Activated naive CD4-positive, alpha-beta T cell treated with anti-CD3 and anti-CD28 coated beads for 36 hours (primary cell): ENCODE results near the gene KIF11. TPM values are rescaled to one million over a fixed set of nuclear protein-coding genes. Genes with fewer than 3 reads are reported as not detected.

Source experiments
- CTCF ChIA-PET: fragments of 350-600 bp; sonication (Branson Sonifier 250); formaldehyde crosslinking; loops from one replicate; lab custom pipeline; 2021; ENCODE audit warnings: antibody characterized with exemption; lab: Charles Lee
- DNase-seq: peaks from one replicate; pipeline ENCODE4 v3.0.0-alpha.2; 2020
- H3K27ac Mint-ChIP-seq: one replicate; pipeline ENCODE4 v1.8.0; 2021; ENCODE audit warnings: mild to moderate bottlenecking, mixed read lengths
- H3K27me3 Mint-ChIP-seq: one replicate; pipeline ENCODE4 v1.8.0; 2021; ENCODE audit warnings: low read depth, mixed read lengths
- H3K36me3 Mint-ChIP-seq: one replicate; pipeline ENCODE4 v1.8.0; 2021; ENCODE audit warnings: low read depth, mixed read lengths
- H3K4me1 Mint-ChIP-seq: one replicate; pipeline ENCODE4 v1.8.0; 2021; ENCODE audit warnings: low read depth, mixed read lengths
- H3K4me3 Mint-ChIP-seq: one replicate; pipeline ENCODE4 v1.8.0; 2021; ENCODE audit warnings: mild to moderate bottlenecking, moderate library complexity, mixed read lengths
- H3K9me3 Mint-ChIP-seq: one replicate; pipeline ENCODE4 v1.8.0; 2021; ENCODE audit warnings: mixed read lengths
- intact Hi-C: fragments of 100-400 bp; cut with micrococcal nuclease; formaldehyde crosslinking; loops from one replicate; pipeline ENCODE4 v1.15.1; 2023
- total RNA-seq, 2 experiments: library from RNA; stranded (reverse); gene quantifications; one replicate each; pipeline ENCODE4 v1.2.3, GENCODE V29; 2021

KIF11 gene
- total RNA-seq, 2 experiments from 2014 or later = 43.2 to 43.4 TPM

GRCh38 chr10:92593619-92594588 is 974 bp downstream of the KIF11 start:
- intact Hi-C loops = loop anchor here (1.0 to 5.0 kb wide), 10 partner anchors 48 to 1372 kb away; partner anchors contain the start of genes BTAF1, EXOC6, FRA10AC1 and HECTD2
- peak overlapping the region; percentile 99 for H3K27ac Mint-ChIP-seq
- peaks cover 23% of the 10 kb centered on the region for H3K4me1 Mint-ChIP-seq
- no peaks in the 10 kb centered on the region for H3K27me3 Mint-ChIP-seq
- CTCF ChIA-PET = no interaction called here
- peaks cover 15% of the 10 kb centered on the region for H3K36me3 Mint-ChIP-seq
- H3K4me3 Mint-ChIP-seq = peak overlapping the region; percentile 95
- no peak for DNase-seq
- H3K9me3 Mint-ChIP-seq = no peaks in the 10 kb centered on the region

- Mint-ChIP-seq H3K27ac (no peak overlapping the region), H3K4me1 (peaks cover 21% of the 10 kb centered on the region), H3K4me3 (peak overlapping the region; percentile 4), H3K9me3 (no peaks in the 10 kb centered on the region), H3K27me3 (no peaks in the 10 kb centered on the region), H3K36me3 (peaks cover 15% of the 10 kb centered on the region)
- intact Hi-C loops = no loop called here
- no peak for DNase-seq
- CTCF ChIA-PET = no interaction called here
These were observed 2.6 kb downstream of the KIF11 start for GRCh38 chr10:92595505-92595904.

GRCh38 chr10:92598321-92598720 is 5.4 kb downstream of the KIF11 start:
- intact Hi-C loops = no loop called here
- CTCF ChIA-PET = no interaction called here
- no peak for DNase-seq
- Mint-ChIP-seq H3K9me3 (no peaks in the 10 kb centered on the region), H3K4me1 (peaks cover 24% of the 10 kb centered on the region), H3K36me3 (peaks cover 18% of the 10 kb centered on the region), H3K27me3 (peaks cover 6% of the 10 kb centered on the region), H3K27ac (no peak overlapping the region), H3K4me3 (no peak overlapping the region)

GRCh38 chr10:92604841-92605240 is 11.9 kb downstream of the KIF11 start:
- Mint-ChIP-seq H3K4me1 (peaks cover 15% of the 10 kb centered on the region), H3K27me3 (peaks cover 6% of the 10 kb centered on the region)

GRCh38 chr10:92615515-92615914 is 22.6 kb downstream of the KIF11 start:
- DNase-seq = no peak
- H3K27me3 Mint-ChIP-seq = no peaks in the 10 kb centered on the region
- no peaks in the 10 kb centered on the region for H3K9me3 Mint-ChIP-seq
- no peak overlapping the region for H3K4me3 Mint-ChIP-seq
- no peak overlapping the region for H3K27ac Mint-ChIP-seq
- peaks cover 48% of the 10 kb centered on the region for H3K36me3 Mint-ChIP-seq
- H3K4me1 Mint-ChIP-seq = no peaks in the 10 kb centered on the region
- CTCF ChIA-PET = interaction anchor here (0.9 kb wide), 1 partner anchor 98 kb away, joined by 3 read pairs; no protein-coding TSS in a partner anchor
- intact Hi-C loops = no loop called here

More at GRCh38 chr10:92604841-92605240, 11.9 kb downstream of the KIF11 start:
- H3K27ac Mint-ChIP-seq = no peak overlapping the region
- no peaks in the 10 kb centered on the region for H3K9me3 Mint-ChIP-seq
- no peak for DNase-seq
- H3K4me3 Mint-ChIP-seq = no peak overlapping the region
- CTCF ChIA-PET = no interaction called here
- intact Hi-C loops = no loop called here
- peaks cover 40% of the 10 kb centered on the region for H3K36me3 Mint-ChIP-seq

GRCh38 chr10:92619368-92619767 is 26.4 kb downstream of the KIF11 start:
- CTCF ChIA-PET = no interaction called here
- H3K4me1 Mint-ChIP-seq = no peaks in the 10 kb centered on the region
- peaks cover 2% of the 10 kb centered on the region for H3K9me3 Mint-ChIP-seq
- no peak overlapping the region for H3K27ac Mint-ChIP-seq
- no peak for DNase-seq
- H3K36me3 Mint-ChIP-seq = peaks cover 56% of the 10 kb centered on the region
- no peaks in the 10 kb centered on the region for H3K27me3 Mint-ChIP-seq
- intact Hi-C loops = no loop called here
- H3K4me3 Mint-ChIP-seq = no peak overlapping the region

- H3K27me3 Mint-ChIP-seq = no peaks in the 10 kb centered on the region
- no peak for DNase-seq
- peaks cover 2% of the 10 kb centered on the region for H3K9me3 Mint-ChIP-seq
- CTCF ChIA-PET = no interaction called here
- H3K4me3 Mint-ChIP-seq = no peak overlapping the region
- peaks cover 56% of the 10 kb centered on the region for H3K36me3 Mint-ChIP-seq
- intact Hi-C loops = no loop called here
- H3K27ac Mint-ChIP-seq = no peak overlapping the region
- no peaks in the 10 kb centered on the region for H3K4me1 Mint-ChIP-seq
These were observed 35.0 kb downstream of the KIF11 start for GRCh38 chr10:92627845-92628480.

GRCh38 chr10:92629945-92630344 is 37.0 kb downstream of the KIF11 start:
- no peaks in the 10 kb centered on the region for H3K9me3 Mint-ChIP-seq
- CTCF ChIA-PET = no interaction called here
- H3K4me3 Mint-ChIP-seq = no peak overlapping the region
- H3K27me3 Mint-ChIP-seq = no peaks in the 10 kb centered on the region
- no peak for DNase-seq
- peaks cover 51% of the 10 kb centered on the region for H3K36me3 Mint-ChIP-seq
- intact Hi-C loops = no loop called here
- H3K4me1 Mint-ChIP-seq = no peaks in the 10 kb centered on the region
- H3K27ac Mint-ChIP-seq = no peak overlapping the region

GRCh38 chr10:92638037-92638436 is 45.1 kb downstream of the KIF11 start:
- Mint-ChIP-seq H3K27ac (no peak overlapping the region), H3K4me1 (no peaks in the 10 kb centered on the region), H3K27me3 (no peaks in the 10 kb centered on the region), H3K9me3 (no peaks in the 10 kb centered on the region), H3K4me3 (no peak overlapping the region), H3K36me3 (peaks cover 36% of the 10 kb centered on the region)
- no peak for DNase-seq
- intact Hi-C loops = no loop called here
- CTCF ChIA-PET = interaction anchor here (0.9 kb wide), 1 partner anchor 129 kb away, joined by 3 read pairs; no protein-coding TSS in a partner anchor

GRCh38 chr10:92640107-92640506 is 47.2 kb downstream of the KIF11 start:
- Mint-ChIP-seq H3K4me3 (no peak overlapping the region), H3K36me3 (peaks cover 34% of the 10 kb centered on the region)

GRCh38 chr10:92641492-92641891 is 48.6 kb downstream of the KIF11 start:
- no peak for DNase-seq
- Mint-ChIP-seq H3K4me1 (peaks cover 4% of the 10 kb centered on the region), H3K36me3 (peaks cover 37% of the 10 kb centered on the region), H3K4me3 (no peak overlapping the region), H3K9me3 (no peaks in the 10 kb centered on the region), H3K27me3 (no peaks in the 10 kb centered on the region), H3K27ac (no peak overlapping the region)
- intact Hi-C loops = loop anchor here (5.0 kb wide), 1 partner anchor 49 kb away; the partner anchor contains the start of gene KIF11
- CTCF ChIA-PET = no interaction called here

More at GRCh38 chr10:92640107-92640506, 47.2 kb downstream of the KIF11 start:
- no peaks in the 10 kb centered on the region for H3K9me3 Mint-ChIP-seq
- H3K27ac Mint-ChIP-seq = no peak overlapping the region
- CTCF ChIA-PET = interaction anchor here (0.7 kb wide), 1 partner anchor 203 kb away, joined by 3 read pairs; no protein-coding TSS in a partner anchor
- DNase-seq = no peak
- H3K27me3 Mint-ChIP-seq = no peaks in the 10 kb centered on the region
- intact Hi-C loops = loop anchor here (5.0 kb wide), 1 partner anchor 48 kb away; the partner anchor contains the start of gene KIF11
- H3K4me1 Mint-ChIP-seq = peaks cover 4% of the 10 kb centered on the region

- no peaks in the 10 kb centered on the region for H3K27me3 Mint-ChIP-seq
- no peaks in the 10 kb centered on the region for H3K9me3 Mint-ChIP-seq
- DNase-seq = no peak
- no peak overlapping the region for H3K27ac Mint-ChIP-seq
- H3K4me1 Mint-ChIP-seq = peaks cover 4% of the 10 kb centered on the region
- intact Hi-C loops = loop anchor here (5.0 kb wide), 1 partner anchor 53 kb away; the partner anchor contains the start of gene KIF11
- CTCF ChIA-PET = interaction anchor here (0.5 kb wide), 1 partner anchor 56 kb away, joined by 4 read pairs; no protein-coding TSS in a partner anchor
- no peak overlapping the region for H3K4me3 Mint-ChIP-seq
- H3K36me3 Mint-ChIP-seq = peaks cover 44% of the 10 kb centered on the region
These were observed 52.0 kb downstream of the KIF11 start for GRCh38 chr10:92644921-92645320.
